ACC112 (cell line): Measurements from ENCODE around the gene PSG5.
A peak's percentile ranks its signal among the peaks of the same experiment; 100 is the strongest.
"Not testable (repeated sequence)": the region's sequence is repeated elsewhere in the genome, so short reads cannot be mapped to it uniquely, and the experiment has no call there.

Experiments used
- H2AFZ ChIP-seq: fragments of 200-600 bp; sonication (generic); one replicate; pipeline ENCODE4 v1.6.0; 2017; ENCODE audit warnings: antibody characterized with exemption, low read length; ENCODE audit not compliant: unreplicated experiment
- H3K27ac ChIP-seq: fragments of 200-600 bp; sonication (generic); 2 replicates; pipeline ENCODE4 v1.5.1; 2014; ENCODE audit warnings: low read depth, mild to moderate bottlenecking, antibody characterized with exemption, low read length, moderate library complexity
- H3K27me3 ChIP-seq: fragments of 200-600 bp; sonication (generic); 2 replicates; pipeline ENCODE4 v1.6.1; 2014; ENCODE audit warnings: mild to moderate bottlenecking, antibody characterized with exemption, low read length, moderate library complexity, mixed read lengths; ENCODE audit not compliant: insufficient read depth
- H3K36me3 ChIP-seq: fragments of 200-600 bp; sonication (generic); 2 replicates; pipeline ENCODE4 v1.6.1; 2016; ENCODE audit warnings: mild to moderate bottlenecking, antibody characterized with exemption, low read length, moderate library complexity, mixed read lengths; ENCODE audit not compliant: insufficient read depth
- H3K4me1 ChIP-seq: fragments of 200-600 bp; sonication (generic); one replicate; pipeline ENCODE4 v1.6.1; 2016; ENCODE audit warnings: low read length, mixed read lengths; ENCODE audit not compliant: insufficient read depth, unreplicated experiment, control insufficient read depth
- H3K4me3 ChIP-seq: fragments of 200-600 bp; sonication (generic); 2 replicates; pipeline ENCODE4 v1.5.1; 2014; ENCODE audit warnings: mild to moderate bottlenecking, low read depth, low read length
- H3K79me2 ChIP-seq: fragments of 200-600 bp; sonication (generic); one replicate; pipeline ENCODE4 v1.6.0; 2016; ENCODE audit warnings: low read length; ENCODE audit not compliant: control insufficient read depth, unreplicated experiment, insufficient read depth

Gene PSG5

DNA sequence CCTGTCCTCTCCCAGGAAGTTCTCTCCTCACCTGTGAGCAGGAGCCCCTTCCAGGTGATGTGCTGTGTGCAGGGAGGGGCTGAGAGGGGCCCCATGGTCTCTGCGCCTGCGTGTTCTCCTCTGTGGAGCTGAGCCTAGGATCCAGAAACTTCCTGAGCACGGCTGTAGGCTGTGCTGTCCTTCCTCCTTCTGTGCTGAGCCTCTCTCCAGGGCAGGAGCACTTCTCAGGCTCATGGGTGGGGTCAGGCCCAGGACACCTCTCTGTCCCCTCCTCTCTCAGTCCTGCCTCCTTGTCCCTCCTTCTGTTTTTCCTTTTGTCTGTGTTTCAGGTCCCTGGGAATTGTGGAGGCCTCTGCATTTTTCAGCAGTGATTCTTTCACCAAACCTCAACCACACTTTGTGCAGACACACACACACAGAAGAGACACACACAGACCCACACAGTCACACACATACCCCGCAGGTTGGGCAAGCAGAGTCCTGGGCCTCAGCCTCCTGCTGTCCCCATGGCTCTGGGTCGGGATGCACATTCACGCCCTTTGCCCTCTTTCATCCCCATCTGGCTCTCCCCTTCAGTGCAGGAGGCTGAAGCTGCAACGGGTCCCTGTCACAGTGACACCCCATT, at the start of gene PSG5:
TSS of gene PSG5 (minus strand) at position 226 of the 625 bp plus-strand sequence. CDS start at position 95, 131 bp downstream.
- not testable (repeated sequence) for H2AFZ ChIP-seq, H3K4me1 ChIP-seq, H3K79me2 ChIP-seq, H3K27me3 ChIP-seq, H3K27ac ChIP-seq, H3K36me3 ChIP-seq, H3K4me3 ChIP-seq

DNA sequence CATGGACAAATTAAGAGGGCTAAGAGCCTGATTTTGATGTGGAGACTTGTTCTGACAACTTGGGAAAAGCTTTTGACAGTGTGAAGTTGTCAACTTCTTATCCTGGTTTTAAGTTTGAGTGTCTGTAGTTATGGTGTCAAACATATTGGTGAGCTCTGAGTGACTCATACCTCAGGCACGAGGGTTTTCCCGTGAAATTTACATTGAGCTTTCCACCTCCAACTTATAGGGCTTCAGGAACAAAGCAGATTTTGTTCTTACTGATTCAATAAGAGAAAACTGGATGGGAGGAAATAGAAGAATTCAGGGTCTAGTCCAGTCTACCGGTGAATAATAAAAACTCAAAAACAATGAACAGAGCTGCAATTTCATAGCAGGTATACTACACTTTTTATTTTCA, 49.4 kb upstream of the PSG5 start:
- H3K27ac ChIP-seq, H3K4me1 ChIP-seq, H2AFZ ChIP-seq, H3K36me3 ChIP-seq, H3K79me2 ChIP-seq, H3K4me3 ChIP-seq, H3K27me3 ChIP-seq: not testable (repeated sequence)

DNA sequence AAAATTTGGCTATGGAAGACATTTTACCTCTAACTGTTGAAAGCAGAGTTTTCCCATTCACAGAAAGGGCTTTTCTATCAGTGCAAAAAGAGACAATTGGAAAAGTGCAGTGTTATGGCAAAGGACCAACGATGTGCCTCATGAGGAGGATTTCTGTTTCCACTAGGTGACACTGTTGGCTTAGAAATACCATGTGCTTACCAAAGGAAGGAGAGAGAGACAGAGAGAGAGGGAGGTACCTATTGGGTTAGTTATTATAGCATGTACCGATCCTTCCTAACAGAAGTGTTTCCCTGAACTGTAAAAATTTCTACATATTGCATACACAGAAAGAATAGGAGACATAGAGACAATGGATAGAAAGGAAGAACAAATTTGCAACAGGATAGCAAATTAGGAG, 43.0 kb upstream of the PSG5 start:
- Histone ChIP-seq H3K79me2 (no peaks in the 10 kb centered on the region), H2AFZ (no peak overlapping the region), H3K36me3 (no peaks in the 10 kb centered on the region), H3K27me3 (no peaks in the 10 kb centered on the region), H3K27ac (no peak overlapping the region), H3K4me1 (peaks cover 7% of the 10 kb centered on the region), H3K4me3 (no peak overlapping the region)

DNA sequence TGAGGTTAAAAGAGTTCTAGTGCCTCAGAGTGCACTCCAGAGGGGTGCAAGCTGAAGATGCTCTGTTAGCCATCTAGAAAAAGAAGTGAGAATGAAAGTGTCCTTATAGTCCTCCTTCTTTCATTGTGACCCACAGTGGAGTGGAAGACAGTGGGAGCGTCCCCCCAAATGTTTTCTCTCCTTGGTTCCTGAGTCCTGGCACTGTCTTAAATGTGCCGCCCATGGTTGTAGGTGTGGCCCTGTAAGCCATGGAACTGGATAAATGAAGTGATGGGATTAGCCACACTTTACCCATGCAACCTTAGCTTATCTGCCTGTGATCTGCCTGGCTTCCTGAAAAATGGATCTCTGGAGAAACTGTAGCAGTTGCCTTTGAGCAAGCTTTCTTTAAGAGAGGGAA, 42.4 kb upstream of the PSG5 start:
- H3K27ac ChIP-seq, H3K27me3 ChIP-seq, H3K36me3 ChIP-seq, H3K79me2 ChIP-seq, H3K4me3 ChIP-seq, H3K4me1 ChIP-seq, H2AFZ ChIP-seq: not testable (repeated sequence)

DNA sequence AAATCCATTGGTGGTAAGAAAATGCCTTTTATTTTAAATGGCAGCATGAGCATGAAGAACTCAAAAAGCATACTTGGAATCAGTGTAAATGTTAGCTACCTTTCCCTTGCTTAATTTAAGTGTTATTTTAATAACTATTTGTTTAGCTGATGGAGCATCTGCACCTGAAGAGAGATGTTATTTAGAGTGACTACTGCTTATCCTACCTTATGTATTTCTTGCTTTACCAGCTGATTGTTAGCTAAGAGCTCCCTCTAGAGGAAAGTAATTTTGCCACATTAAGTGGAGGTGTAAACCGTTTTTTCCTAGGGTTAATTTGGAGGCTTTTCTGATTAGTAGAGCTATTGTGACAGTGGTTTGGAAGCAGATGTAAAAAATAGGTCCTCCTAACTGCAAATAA, 40.6 kb upstream of the PSG5 start:
- not testable (repeated sequence) for H3K27me3 ChIP-seq, H3K4me1 ChIP-seq, H3K36me3 ChIP-seq, H3K4me3 ChIP-seq, H3K79me2 ChIP-seq, H3K27ac ChIP-seq, H2AFZ ChIP-seq

DNA sequence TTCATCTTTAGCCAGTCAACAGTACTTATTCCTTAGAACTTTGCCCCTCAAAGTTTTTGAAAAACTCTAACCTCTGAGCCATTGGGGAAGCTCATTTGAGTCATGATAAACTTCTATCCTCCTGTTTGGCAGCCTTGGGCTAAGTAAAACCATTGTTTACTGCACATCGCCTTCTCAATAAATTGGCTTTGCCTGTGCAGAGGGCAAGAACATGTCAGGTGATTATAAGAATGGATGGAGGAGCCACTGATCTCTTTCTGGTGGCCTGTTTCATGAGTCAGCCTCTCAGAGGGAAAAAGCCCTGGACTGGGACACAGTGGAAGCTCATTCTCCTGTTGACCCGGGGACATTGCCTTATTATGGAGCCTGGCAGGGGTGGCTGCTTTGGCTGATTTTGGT, 38.5 kb upstream of the PSG5 start:
- Histone ChIP-seq H3K36me3 (no peaks in the 10 kb centered on the region), H3K27ac (peak overlapping the region; percentile 66; the same call in 1 of the 2 replicates), H3K27me3 (no peaks in the 10 kb centered on the region), H3K4me3 (no peak overlapping the region), H3K79me2 (no peaks in the 10 kb centered on the region), H3K4me1 (peaks cover 9% of the 10 kb centered on the region), H2AFZ (no peak overlapping the region)

DNA sequence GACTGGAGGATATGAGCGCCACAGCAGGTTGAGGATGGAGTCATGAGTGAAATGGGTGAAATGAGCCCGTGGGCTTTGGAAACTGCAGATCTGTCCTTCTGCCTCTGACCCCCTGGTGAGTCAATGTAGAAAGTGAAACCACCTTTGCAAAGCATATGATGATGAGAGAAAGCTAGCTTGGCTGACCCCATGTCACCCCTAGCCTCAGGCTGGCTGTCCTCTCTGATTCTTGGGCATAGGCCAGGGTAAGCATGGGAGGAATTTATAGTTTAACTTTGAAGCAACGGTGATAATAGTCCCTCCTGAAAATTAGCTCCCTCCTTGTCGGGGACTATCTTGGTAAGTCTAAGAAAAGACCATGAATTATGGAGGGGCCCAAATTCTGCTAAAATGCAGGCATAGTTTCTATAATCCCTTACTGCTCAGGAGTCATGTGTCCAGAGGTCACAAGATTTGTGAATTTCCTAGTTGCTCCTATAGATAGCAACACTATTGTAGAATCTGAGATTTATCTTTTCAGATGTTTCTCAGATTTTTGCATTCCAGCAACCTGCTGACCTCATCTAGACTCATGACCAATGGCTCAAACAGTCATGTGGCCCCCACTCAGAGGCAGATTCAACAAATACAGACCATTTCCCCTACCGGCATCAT, 38.0 kb upstream of the PSG5 start:
- not testable (repeated sequence) for H3K36me3 ChIP-seq, H3K79me2 ChIP-seq, H3K27me3 ChIP-seq, H2AFZ ChIP-seq, H3K4me1 ChIP-seq
- Histone ChIP-seq H3K4me3 (peak overlapping the region; percentile 29; the same call in 1 of the 2 replicates), H3K27ac (peak overlapping the region; percentile 66)

DNA sequence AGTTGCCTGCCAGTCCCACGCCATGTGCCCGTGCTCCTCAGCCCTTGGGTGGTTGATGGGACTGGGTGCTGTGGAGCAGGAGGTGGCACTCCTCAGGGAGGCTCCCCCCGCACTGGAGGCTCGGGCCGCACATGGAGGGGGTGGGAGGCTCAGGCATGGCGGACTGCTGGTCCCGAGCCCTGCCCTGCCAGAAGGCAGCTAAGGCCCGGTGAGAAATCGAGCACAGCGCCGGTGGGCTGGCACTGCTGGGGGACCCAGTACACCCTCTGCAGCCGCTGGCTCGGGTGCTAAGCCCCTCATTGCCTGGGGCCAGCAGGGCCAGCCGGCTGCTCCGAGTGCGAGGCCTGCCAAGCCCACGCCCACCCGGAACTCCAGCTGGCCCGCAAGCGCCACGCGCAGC, 35.6 kb upstream of the PSG5 start:
- H3K36me3 ChIP-seq, H3K4me1 ChIP-seq, H2AFZ ChIP-seq, H3K4me3 ChIP-seq, H3K79me2 ChIP-seq, H3K27ac ChIP-seq, H3K27me3 ChIP-seq: not testable (repeated sequence)

DNA sequence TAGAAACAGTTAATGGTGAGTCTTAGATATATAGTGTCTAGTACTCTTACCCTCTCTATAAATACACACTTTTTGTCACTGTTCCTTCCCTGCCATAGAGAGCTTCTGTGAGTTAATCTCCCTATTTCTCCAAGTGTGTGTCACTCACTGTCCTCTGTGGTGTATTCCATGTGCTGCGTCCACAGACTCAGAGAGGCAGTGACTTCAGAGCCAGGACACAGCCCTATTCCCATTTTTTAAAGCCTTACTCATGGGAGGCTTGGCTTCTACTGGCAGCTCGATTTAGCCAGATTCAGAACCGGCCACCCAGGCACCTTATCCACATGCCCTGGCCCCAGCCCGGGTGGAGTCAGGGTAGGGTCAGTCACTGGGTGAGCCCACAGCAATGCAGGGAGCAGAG, 32.8 kb upstream of the PSG5 start:
- not testable (repeated sequence) for H3K4me1 ChIP-seq, H3K27ac ChIP-seq, H2AFZ ChIP-seq, H3K4me3 ChIP-seq, H3K27me3 ChIP-seq, H3K79me2 ChIP-seq, H3K36me3 ChIP-seq

DNA sequence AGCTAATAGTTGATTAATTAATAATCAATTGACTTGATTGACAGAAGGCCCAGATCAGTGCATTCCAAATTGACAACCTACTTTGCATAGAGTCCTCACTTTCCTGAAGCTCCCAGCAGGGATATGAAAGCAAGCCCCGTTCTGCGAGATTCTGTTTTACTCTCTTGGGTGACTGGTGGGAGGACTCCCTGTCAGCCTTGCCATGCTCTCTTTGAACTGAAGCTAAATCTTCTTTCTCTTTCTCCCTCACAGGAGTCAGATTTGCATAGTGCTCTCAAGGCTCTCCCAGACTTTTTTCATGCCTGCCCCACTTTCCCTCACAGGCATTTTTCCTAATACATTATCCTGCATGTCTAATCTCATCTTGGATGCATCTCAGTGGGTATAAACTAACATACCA, 29.5 kb upstream of the PSG5 start:
- not testable (repeated sequence) for H3K27ac ChIP-seq, H3K27me3 ChIP-seq, H3K36me3 ChIP-seq, H3K79me2 ChIP-seq, H2AFZ ChIP-seq, H3K4me3 ChIP-seq, H3K4me1 ChIP-seq

DNA sequence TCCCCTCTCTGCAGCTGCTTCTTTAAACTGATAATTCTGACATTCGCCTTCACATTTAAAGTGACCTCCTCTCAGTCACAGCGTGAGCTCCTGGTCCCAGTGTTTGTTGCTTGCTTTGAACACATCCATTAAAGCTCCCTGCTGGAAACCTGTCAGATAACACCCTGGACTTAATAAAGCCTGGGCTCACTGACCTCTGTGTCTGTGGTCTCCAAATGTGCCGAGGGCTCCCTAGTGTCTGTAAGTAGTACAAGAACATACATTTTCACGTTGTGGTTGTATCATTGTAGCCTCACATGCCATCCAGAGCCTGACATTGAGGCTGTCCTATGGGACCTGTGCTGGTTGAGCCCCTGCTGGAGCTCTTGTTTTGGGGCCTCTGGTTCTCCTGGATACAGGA, 21.7 kb upstream of the PSG5 start:
- H3K4me3 ChIP-seq = no peak overlapping the region
- no peaks in the 10 kb centered on the region for H3K4me1 ChIP-seq
- H3K27ac ChIP-seq = no peak overlapping the region
- H2AFZ ChIP-seq = no peak overlapping the region
- H3K36me3 ChIP-seq = no peaks in the 10 kb centered on the region
- no peaks in the 10 kb centered on the region for H3K27me3 ChIP-seq
- no peaks in the 10 kb centered on the region for H3K79me2 ChIP-seq
